ENCODE measurements around the gene MAPKAPK5.

DNA sequence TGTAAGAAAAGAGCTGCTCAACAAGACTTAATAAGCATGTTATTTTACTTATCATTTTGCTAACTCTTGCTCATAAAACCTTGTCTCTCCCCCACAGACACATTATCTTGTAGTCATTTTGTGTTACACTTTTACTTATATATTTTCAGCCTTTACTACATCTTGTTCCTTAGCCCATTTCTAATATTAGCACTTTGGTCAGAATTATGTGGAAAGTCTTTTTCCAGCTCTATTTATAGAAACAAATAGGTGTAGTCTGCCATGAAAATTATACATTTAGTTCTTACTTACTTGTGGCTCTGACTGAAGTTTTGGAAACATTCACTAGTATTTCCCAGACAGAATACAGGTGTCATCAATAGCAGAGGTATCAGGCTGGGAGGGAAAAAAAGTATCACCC lies 94.8 kb downstream of the MAPKAPK5 start:
- TF ChIP-seq SUZ12 (IDR thresholded peaks at IDR 0.05; ENCODE audit: extremely low read depth, insufficient read depth, insufficient read length) (no peak), YY1 (IDR thresholded peaks at IDR 0.05; ENCODE audit: insufficient read depth, insufficient read length) (no peak), ZNF274 (IDR thresholded peaks at IDR 0.05; ENCODE audit: low read depth, low read length) (no peak)
